ENCODE results near the gene CCL7.

DNA sequence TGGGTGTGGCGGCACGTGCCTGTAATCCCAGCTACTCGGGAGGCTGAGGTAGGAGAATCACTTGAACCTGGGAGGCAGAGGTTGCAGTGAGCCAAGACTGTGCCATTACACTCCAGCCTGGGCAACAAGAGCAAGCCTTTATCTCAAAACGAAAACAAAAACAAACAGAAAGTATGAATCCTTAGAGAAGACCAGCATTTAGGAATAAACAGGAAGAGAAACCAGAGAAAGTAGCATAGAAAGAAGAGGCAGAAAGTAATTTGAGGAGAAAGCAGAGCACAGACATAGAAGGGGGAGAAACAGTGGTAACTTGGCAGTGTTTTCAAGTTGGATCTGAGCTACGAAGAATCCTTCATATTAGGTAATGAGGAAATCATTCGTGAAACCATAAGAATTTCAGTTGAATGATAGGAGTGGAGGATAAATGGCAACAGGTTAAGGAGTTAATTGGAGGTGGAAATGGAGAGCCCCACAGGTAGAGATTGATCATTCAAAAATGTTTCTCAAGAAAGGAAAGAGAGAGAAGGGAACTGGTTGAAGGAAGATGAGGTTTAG, 24.6 kb upstream of the CCL7 start:
- TF ChIP-seq, protein P1, sequence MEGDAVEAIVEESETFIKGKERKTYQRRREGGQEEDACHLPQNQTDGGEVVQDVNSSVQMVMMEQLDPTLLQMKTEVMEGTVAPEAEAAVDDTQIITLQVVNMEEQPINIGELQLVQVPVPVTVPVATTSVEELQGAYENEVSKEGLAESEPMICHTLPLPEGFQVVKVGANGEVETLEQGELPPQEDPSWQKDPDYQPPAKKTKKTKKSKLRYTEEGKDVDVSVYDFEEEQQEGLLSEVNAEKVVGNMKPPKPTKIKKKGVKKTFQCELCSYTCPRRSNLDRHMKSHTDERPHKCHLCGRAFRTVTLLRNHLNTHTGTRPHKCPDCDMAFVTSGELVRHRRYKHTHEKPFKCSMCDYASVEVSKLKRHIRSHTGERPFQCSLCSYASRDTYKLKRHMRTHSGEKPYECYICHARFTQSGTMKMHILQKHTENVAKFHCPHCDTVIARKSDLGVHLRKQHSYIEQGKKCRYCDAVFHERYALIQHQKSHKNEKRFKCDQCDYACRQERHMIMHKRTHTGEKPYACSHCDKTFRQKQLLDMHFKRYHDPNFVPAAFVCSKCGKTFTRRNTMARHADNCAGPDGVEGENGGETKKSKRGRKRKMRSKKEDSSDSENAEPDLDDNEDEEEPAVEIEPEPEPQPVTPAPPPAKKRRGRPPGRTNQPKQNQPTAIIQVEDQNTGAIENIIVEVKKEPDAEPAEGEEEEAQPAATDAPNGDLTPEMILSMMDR (IDR thresholded peaks at IDR 0.05; ENCODE audit: low read depth, low read length, missing input control) = no peak
- no peak for TF ChIP-seq HNF4G (IDR thresholded peaks at IDR 0.05)
- TF ChIP-seq, protein P2, sequence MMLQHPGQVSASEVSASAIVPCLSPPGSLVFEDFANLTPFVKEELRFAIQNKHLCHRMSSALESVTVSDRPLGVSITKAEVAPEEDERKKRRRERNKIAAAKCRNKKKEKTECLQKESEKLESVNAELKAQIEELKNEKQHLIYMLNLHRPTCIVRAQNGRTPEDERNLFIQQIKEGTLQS (IDR thresholded peaks at IDR 0.05) = no peak
- TF ChIP-seq, protein P3, sequence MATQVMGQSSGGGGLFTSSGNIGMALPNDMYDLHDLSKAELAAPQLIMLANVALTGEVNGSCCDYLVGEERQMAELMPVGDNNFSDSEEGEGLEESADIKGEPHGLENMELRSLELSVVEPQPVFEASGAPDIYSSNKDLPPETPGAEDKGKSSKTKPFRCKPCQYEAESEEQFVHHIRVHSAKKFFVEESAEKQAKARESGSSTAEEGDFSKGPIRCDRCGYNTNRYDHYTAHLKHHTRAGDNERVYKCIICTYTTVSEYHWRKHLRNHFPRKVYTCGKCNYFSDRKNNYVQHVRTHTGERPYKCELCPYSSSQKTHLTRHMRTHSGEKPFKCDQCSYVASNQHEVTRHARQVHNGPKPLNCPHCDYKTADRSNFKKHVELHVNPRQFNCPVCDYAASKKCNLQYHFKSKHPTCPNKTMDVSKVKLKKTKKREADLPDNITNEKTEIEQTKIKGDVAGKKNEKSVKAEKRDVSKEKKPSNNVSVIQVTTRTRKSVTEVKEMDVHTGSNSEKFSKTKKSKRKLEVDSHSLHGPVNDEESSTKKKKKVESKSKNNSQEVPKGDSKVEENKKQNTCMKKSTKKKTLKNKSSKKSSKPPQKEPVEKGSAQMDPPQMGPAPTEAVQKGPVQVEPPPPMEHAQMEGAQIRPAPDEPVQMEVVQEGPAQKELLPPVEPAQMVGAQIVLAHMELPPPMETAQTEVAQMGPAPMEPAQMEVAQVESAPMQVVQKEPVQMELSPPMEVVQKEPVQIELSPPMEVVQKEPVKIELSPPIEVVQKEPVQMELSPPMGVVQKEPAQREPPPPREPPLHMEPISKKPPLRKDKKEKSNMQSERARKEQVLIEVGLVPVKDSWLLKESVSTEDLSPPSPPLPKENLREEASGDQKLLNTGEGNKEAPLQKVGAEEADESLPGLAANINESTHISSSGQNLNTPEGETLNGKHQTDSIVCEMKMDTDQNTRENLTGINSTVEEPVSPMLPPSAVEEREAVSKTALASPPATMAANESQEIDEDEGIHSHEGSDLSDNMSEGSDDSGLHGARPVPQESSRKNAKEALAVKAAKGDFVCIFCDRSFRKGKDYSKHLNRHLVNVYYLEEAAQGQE (IDR thresholded peaks at IDR 0.05) = no peak
- no peak for TF ChIP-seq JUND (IDR thresholded peaks at IDR 0.05)

Measured in liver (tissue), 3 donors.